Neural cell (in vitro differentiated cells): Measurements from ENCODE around the gene SLC2A1. TPM values are rescaled to one million over a fixed set of nuclear protein-coding genes. Genes with fewer than 3 reads are reported as not detected.

Source experiments
- H2AFZ ChIP-seq: fragments of 200-600, 300-800 bp; sonication (generic), shearing (Covaris generic); 2 replicates; pipeline ENCODE4 v1.6.0; 2014; ENCODE audit warnings: low read depth, mild to moderate bottlenecking, antibody characterized with exemption, low read length, moderate library complexity
- H3F3A ChIP-seq: fragments of 200-600 bp; shearing (Covaris generic); 2 replicates; pipeline ENCODE4 v1.6.1; 2016; ENCODE audit warnings: mild to moderate bottlenecking, moderate library complexity, mixed read lengths, antibody characterized with exemption, low read length; ENCODE audit not compliant: insufficient read depth, poor library complexity, severe bottlenecking
- H3K27ac ChIP-seq: fragments of 200-600, 300-800 bp; sonication (generic), shearing (Covaris generic); 2 replicates; pipeline ENCODE4 v1.5.1; 2014; ENCODE audit warnings: mild to moderate bottlenecking, low read length, moderate library complexity
- H3K27me3 ChIP-seq: fragments of 300-800, 200-600 bp; sonication (generic), shearing (Covaris generic); 2 replicates; pipeline ENCODE4 v1.6.0; 2014; ENCODE audit warnings: mild to moderate bottlenecking, low read depth, low read length, moderate library complexity; ENCODE audit not compliant: insufficient read depth
- H3K36me3 ChIP-seq: fragments of 300-800, 200-600 bp; sonication (generic), shearing (Covaris generic); 2 replicates; pipeline ENCODE4 v1.5.1; 2014; ENCODE audit warnings: mild to moderate bottlenecking, antibody characterized with exemption, low read length, moderate library complexity; ENCODE audit not compliant: insufficient read depth
- H3K4me2 ChIP-seq: fragments of 300-800, 200-600 bp; sonication (generic), shearing (Covaris generic); 2 replicates; pipeline ENCODE4 v1.6.0; 2014; ENCODE audit warnings: mild to moderate bottlenecking, low read length
- H3K4me3 ChIP-seq: fragments of 300-800, 200-600 bp; sonication (generic), shearing (Covaris generic); 2 replicates; pipeline ENCODE4 v1.5.1; 2014; ENCODE audit warnings: mild to moderate bottlenecking, low read length, moderate library complexity
- H3K79me2 ChIP-seq: fragments of 200-600 bp; shearing (Covaris generic); replicated peaks from 2 replicates; pipeline ENCODE4 v1.6.0; 2014; ENCODE audit warnings: mild to moderate bottlenecking, low read length, moderate library complexity; ENCODE audit not compliant: insufficient read depth
- H3K9ac ChIP-seq: fragments of 300-800, 200-600 bp; sonication (generic), shearing (Covaris generic); 2 replicates; pipeline ENCODE4 v1.6.1; 2016; ENCODE audit warnings: mild to moderate bottlenecking, low read length, mixed read lengths
- H3K9me2 ChIP-seq: fragments of 200-600 bp; shearing (Covaris generic); 2 replicates; pipeline ENCODE4 v1.6.1; 2016; ENCODE audit warnings: mild to moderate bottlenecking, low read length, mixed read lengths; ENCODE audit not compliant: insufficient read depth
- H3K9me3 ChIP-seq: fragments of 200-600, 300-800 bp; sonication (generic), shearing (Covaris generic); 2 replicates; pipeline ENCODE4 v1.6.1; 2016; ENCODE audit warnings: mild to moderate bottlenecking, mixed run types, low read length, moderate library complexity, mixed read lengths
- H4K20me1 ChIP-seq: fragments of 200-600 bp; shearing (Covaris generic); 2 replicates; pipeline ENCODE4 v1.6.1; 2016; ENCODE audit warnings: mild to moderate bottlenecking, mixed run types; ENCODE audit not compliant: insufficient read depth
- EP300 ChIP-seq: fragments of 450-650 bp; conservative IDR thresholded peaks from 2 replicates; pipeline ENCODE4 v1.6.1; 2014; ENCODE audit warnings: antibody characterized with exemption, mild to moderate bottlenecking, moderate library complexity; ENCODE audit not compliant: poor library complexity, severe bottlenecking
- EZH2 ChIP-seq: fragments of 200-600, 300-800 bp; shearing (Covaris generic), sonication (generic); IDR thresholded peaks from 2 replicates; pipeline ENCODE4 v1.6.1; 2014; ENCODE audit warnings: antibody characterized with exemption, low read length, borderline replicate concordance, mild to moderate bottlenecking; ENCODE audit not compliant: insufficient read depth, poor library complexity, severe bottlenecking
- MXI1 ChIP-seq: fragments of 450-650 bp; conservative IDR thresholded peaks from 2 replicates; pipeline ENCODE4 v1.6.1; 2014; ENCODE audit warnings: antibody characterized with exemption, mild to moderate bottlenecking; ENCODE audit not compliant: poor library complexity, severe bottlenecking
- POLR2AphosphoS5 ChIP-seq: IDR thresholded peaks from 2 replicates; pipeline ENCODE4 v1.6.1; 2012
- RAD21 ChIP-seq: fragments of 450-650 bp; conservative IDR thresholded peaks from 2 replicates; pipeline ENCODE4 v1.6.1; 2014; ENCODE audit warnings: antibody characterized with exemption, mild to moderate bottlenecking, moderate library complexity
- REST ChIP-seq: IDR thresholded peaks from 2 replicates; pipeline ENCODE4 v1.6.1; 2012; ENCODE audit warnings: borderline replicate concordance
- SMC3 ChIP-seq: fragments of 450-650 bp; conservative IDR thresholded peaks from 2 replicates; pipeline ENCODE4 v1.6.1; 2014; ENCODE audit warnings: antibody characterized with exemption, mild to moderate bottlenecking, moderate library complexity; ENCODE audit not compliant: poor library complexity
- TAF1 ChIP-seq: IDR thresholded peaks from 2 replicates; pipeline ENCODE4 v1.6.1; 2012; ENCODE audit warnings: low read depth
- polyA plus RNA-seq: library from polyadenylated mRNA; depleted of rRNA; stranded (reverse); fragments of >200 nt; gene quantifications from 2 replicates; pipeline ENCODE4 v1.2.3, GENCODE V29; 2014
- TF ChIP-seq, protein P1 (sequence below): fragments of 450-650 bp; IDR thresholded peaks from 2 replicates; pipeline ENCODE4 v1.5.1; 2014; ENCODE audit warnings: antibody characterized with exemption, mild to moderate bottlenecking, moderate library complexity; ENCODE audit not compliant: poor library complexity, severe bottlenecking

The SLC2A1 gene
- polyA plus RNA-seq, 1 donor from 2014 or later, result 39.4 TPM

DNA sequence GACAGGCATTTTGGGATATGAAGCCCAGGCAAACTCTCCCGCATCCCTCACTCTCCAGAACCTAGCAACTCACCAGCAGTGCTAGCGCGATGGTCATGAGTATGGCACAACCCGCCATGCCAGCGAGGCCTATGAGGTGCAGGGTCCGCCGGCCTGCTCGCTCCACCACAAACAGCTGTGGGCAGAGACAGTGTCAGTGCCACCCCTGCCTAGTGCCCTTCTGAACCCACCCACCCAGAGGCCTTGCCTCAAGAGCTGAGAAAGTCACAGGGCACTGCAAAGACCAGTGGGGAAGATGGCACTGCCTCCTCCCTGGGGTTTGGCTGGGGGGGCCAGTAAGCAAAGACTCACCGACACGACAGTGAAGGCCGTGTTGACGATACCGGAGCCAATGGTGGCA lies 29.8 kb downstream of the SLC2A1 start:
- no peaks in the 10 kb centered on the region for H3K27me3 ChIP-seq
- no peak overlapping the region for H3K27ac ChIP-seq
- H3K9me3 ChIP-seq, result no peaks in the 10 kb centered on the region
- peaks cover 4% of the 10 kb centered on the region for H3K36me3 ChIP-seq
- no peak overlapping the region for H3K4me2 ChIP-seq
- H3K9ac ChIP-seq, result no peak overlapping the region
- no peak overlapping the region for H3K4me3 ChIP-seq
- H2AFZ ChIP-seq, result no peak overlapping the region
- no peak for TF ChIP-seq MXI1
- TF ChIP-seq EP300, result no peak
- TF ChIP-seq REST, result no peak
- no peak for TF ChIP-seq POLR2AphosphoS5
- no peak for TF ChIP-seq RAD21
- no peak for TF ChIP-seq TAF1
- TF ChIP-seq EZH2, result no peak
- TF ChIP-seq, protein P1, sequence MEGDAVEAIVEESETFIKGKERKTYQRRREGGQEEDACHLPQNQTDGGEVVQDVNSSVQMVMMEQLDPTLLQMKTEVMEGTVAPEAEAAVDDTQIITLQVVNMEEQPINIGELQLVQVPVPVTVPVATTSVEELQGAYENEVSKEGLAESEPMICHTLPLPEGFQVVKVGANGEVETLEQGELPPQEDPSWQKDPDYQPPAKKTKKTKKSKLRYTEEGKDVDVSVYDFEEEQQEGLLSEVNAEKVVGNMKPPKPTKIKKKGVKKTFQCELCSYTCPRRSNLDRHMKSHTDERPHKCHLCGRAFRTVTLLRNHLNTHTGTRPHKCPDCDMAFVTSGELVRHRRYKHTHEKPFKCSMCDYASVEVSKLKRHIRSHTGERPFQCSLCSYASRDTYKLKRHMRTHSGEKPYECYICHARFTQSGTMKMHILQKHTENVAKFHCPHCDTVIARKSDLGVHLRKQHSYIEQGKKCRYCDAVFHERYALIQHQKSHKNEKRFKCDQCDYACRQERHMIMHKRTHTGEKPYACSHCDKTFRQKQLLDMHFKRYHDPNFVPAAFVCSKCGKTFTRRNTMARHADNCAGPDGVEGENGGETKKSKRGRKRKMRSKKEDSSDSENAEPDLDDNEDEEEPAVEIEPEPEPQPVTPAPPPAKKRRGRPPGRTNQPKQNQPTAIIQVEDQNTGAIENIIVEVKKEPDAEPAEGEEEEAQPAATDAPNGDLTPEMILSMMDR, result no peak
- no peak for TF ChIP-seq SMC3
- H3F3A ChIP-seq, result no peaks in the 10 kb centered on the region
- H3K9me2 ChIP-seq, result no peaks in the 10 kb centered on the region
- H3K79me2 ChIP-seq, result peaks cover 2% of the 10 kb centered on the region
- no peaks in the 10 kb centered on the region for H4K20me1 ChIP-seq

DNA sequence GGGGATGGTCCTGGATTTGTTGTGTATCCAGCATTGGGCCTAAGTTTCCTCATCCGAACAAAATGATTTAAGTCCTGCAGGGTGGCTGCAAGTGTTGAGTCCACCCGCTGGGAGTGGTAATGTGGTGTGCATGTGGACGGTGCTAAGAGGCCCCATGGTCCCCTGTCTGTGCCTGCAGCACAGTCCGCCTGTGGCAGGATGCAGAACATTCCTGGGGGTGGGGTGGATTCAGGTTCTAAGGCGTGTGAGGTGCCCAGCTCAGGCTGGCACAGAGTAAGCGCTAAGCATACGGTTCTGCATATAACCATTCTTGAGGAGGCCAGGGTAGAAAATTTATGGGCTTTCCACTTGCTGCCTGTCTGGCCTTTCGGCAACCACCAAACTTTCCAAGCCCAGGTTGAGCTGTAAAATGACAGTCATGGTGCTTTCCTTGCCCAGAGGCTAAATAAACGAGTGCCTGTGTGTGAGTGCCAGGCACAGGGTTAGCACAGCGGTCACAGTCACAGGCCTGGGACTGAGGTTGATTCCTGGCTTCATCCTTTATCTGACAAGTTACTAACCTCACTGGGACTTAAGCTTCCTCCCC lies 30.7 kb downstream of the SLC2A1 start:
- H3K9me2 ChIP-seq, result no peaks in the 10 kb centered on the region
- H3K4me3 ChIP-seq, result no peak overlapping the region
- no peak for TF ChIP-seq SMC3
- no peak for TF ChIP-seq EP300
- no peak for TF ChIP-seq EZH2
- TF ChIP-seq, protein P1, result no peak
- no peak for TF ChIP-seq REST
- TF ChIP-seq RAD21, result no peak
- no peak for TF ChIP-seq MXI1
- peaks cover 4% of the 10 kb centered on the region for H3K36me3 ChIP-seq
- H3K27me3 ChIP-seq, result no peaks in the 10 kb centered on the region
- no peaks in the 10 kb centered on the region for H3K79me2 ChIP-seq
- H3K9ac ChIP-seq, result no peak overlapping the region
- H2AFZ ChIP-seq, result no peak overlapping the region
- H4K20me1 ChIP-seq, result no peaks in the 10 kb centered on the region
- H3F3A ChIP-seq, result peaks cover 4% of the 10 kb centered on the region
- H3K9me3 ChIP-seq, result no peaks in the 10 kb centered on the region
- H3K27ac ChIP-seq, result no peak overlapping the region
- H3K4me2 ChIP-seq, result no peak overlapping the region
